ENCODE measurements around the gene LRRN2. TPM values are rescaled to one million over a fixed set of nuclear protein-coding genes. Genes with fewer than 3 reads are reported as not detected.
"Not testable (repeated sequence)": the region's sequence is repeated elsewhere in the genome, so short reads cannot be mapped to it uniquely, and the experiment has no call there.

Gene LRRN2
- total RNA-seq, 4 donors from 2014 or later: 2.0 to 32.9 (median 23.8) TPM

- intact Hi-C loops (cut with DNase I; ENCODE audit: low total_unique reads): no loop called here
Measured at GRCh38 chr1:204630132-204630905, 55.2 kb downstream of the LRRN2 start.

GRCh38 chr1:204629459-204629858 lies 56.1 kb downstream of the LRRN2 start:
- in situ Hi-C loops (cut with MboI; ENCODE audit: low pct_ligation_motif_present in 1 of 4, low pct_unique_long_range_greater_than_20kb in 1 of 4, low sequenced_read_pairs in 3 of 4); H3K9me3 ChIP-seq; H3K27ac ChIP-seq; DNase-seq; intact Hi-C loops (cut with DNase I; ENCODE audit: low total_unique reads); H3K27me3 ChIP-seq; H3K4me3 ChIP-seq; H3K36me3 ChIP-seq; H3K4me1 ChIP-seq: not testable (repeated sequence)
- 94 to 98% methylated on average over 6 of the region's 6 CpGs for WGBS, 2 donors (ENCODE audit: low coverage in 1 of 2)

More at GRCh38 chr1:204630132-204630905, 55.2 kb downstream of the LRRN2 start:
- H3K27ac ChIP-seq: no peak overlapping the region
- in situ Hi-C loops (cut with MboI; ENCODE audit: low pct_ligation_motif_present in 1 of 4, low pct_unique_long_range_greater_than_20kb in 1 of 4, low sequenced_read_pairs in 3 of 4): no loop called here
- H3K36me3 ChIP-seq: no peaks in the 10 kb centered on the region
- no peak overlapping the region for H3K4me3 ChIP-seq
- H3K9me3 ChIP-seq: no peaks in the 10 kb centered on the region
- no peaks in the 10 kb centered on the region for H3K4me1 ChIP-seq
- DNase-seq: no peak
- 52 to 72% methylated on average over 2 to 19 of the region's 19 CpGs for WGBS, 2 donors (ENCODE audit: low coverage in 1 of 2)
- TF ChIP-seq POLR2A (IDR thresholded peaks at IDR 0.05): no peak
- TF ChIP-seq POLR2AphosphoS5 (IDR thresholded peaks at IDR 0.05): no peak
- no peaks in the 10 kb centered on the region for H3K27me3 ChIP-seq

- intact Hi-C loops (cut with DNase I; ENCODE audit: low total_unique reads) (no loop called here), in situ Hi-C loops (cut with MboI; ENCODE audit: low pct_ligation_motif_present in 1 of 4, low pct_unique_long_range_greater_than_20kb in 1 of 4, low sequenced_read_pairs in 3 of 4) (no loop called here)
- H3K36me3 ChIP-seq: no peaks in the 10 kb centered on the region
- 91% methylated on average over 3 of the region's 3 CpGs; no CpG with 5 or more reads in 1 of the 2 donors for WGBS, 2 donors (ENCODE audit: low coverage in 1 of 2)
- no peak for TF ChIP-seq POLR2AphosphoS5 (IDR thresholded peaks at IDR 0.05)
- TF ChIP-seq EP300 (IDR thresholded peaks at IDR 0.05; ENCODE audit: low read depth): no peak
- no peak for TF ChIP-seq POLR2A (IDR thresholded peaks at IDR 0.05)
- no peak for TF ChIP-seq CTCF (IDR thresholded peaks at IDR 0.05)
- no peak overlapping the region for H3K4me3 ChIP-seq
- no peaks in the 10 kb centered on the region for H3K4me1 ChIP-seq
- DNase-seq: no peak
- H3K9me3 ChIP-seq: no peaks in the 10 kb centered on the region
- no peaks in the 10 kb centered on the region for H3K27me3 ChIP-seq
- H3K27ac ChIP-seq: no peak overlapping the region
Measured at GRCh38 chr1:204628868-204629267, 56.7 kb downstream of the LRRN2 start.

DNA sequence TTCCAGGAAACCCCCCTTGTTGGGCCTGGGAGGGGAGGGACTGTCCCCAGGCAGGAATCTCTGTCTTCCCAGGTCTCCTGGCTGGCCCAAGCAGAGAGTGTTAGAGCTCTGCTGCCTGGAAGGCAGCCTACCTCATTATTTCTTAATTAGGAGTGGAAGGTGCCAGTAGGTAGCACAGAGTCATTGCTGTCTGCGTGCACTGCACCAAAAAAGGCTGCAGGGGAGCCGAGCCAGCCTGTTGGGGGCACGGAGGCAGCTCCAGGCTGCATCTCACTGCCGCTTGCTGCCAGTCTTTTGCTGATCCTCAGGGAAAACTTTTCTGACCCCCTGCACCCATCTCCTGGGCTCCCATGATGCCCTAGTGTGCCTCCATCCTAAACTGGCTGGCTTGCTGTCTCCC lies 58.1 kb downstream of the LRRN2 start:
- intact Hi-C loops (cut with DNase I; ENCODE audit: low total_unique reads) (no loop called here), in situ Hi-C loops (cut with MboI; ENCODE audit: low pct_ligation_motif_present in 1 of 4, low pct_unique_long_range_greater_than_20kb in 1 of 4, low sequenced_read_pairs in 3 of 4) (no loop called here)
- DNase-seq: no peak
- H3K9me3 ChIP-seq: no peaks in the 10 kb centered on the region
- peaks cover 0 to 7% (median 3%) of the 10 kb centered on the region in 4 donors for H3K4me1 ChIP-seq
- no peaks in the 10 kb centered on the region for H3K27me3 ChIP-seq
- no peak for TF ChIP-seq POLR2AphosphoS5 (IDR thresholded peaks at IDR 0.05)
- no peak for TF ChIP-seq CTCF (IDR thresholded peaks at IDR 0.05)
- TF ChIP-seq EP300 (IDR thresholded peaks at IDR 0.05; ENCODE audit: low read depth): no peak
- no peak for TF ChIP-seq POLR2A (IDR thresholded peaks at IDR 0.05)
- H3K36me3 ChIP-seq: no peaks in the 10 kb centered on the region
- no peak overlapping the region for H3K4me3 ChIP-seq
- WGBS, 2 donors (ENCODE audit: low coverage in 1 of 2): 90% methylated on average over 4 of the region's 4 CpGs; no CpG with 5 or more reads in 1 of the 2 donors
- H3K27ac ChIP-seq: no peak overlapping the region

- WGBS, 2 donors (ENCODE audit: low coverage in 1 of 2): 81 to 92% methylated on average over 2 to 7 of the region's 7 CpGs
- TF ChIP-seq EP300 (IDR thresholded peaks at IDR 0.05; ENCODE audit: low read depth): no peak
- TF ChIP-seq POLR2AphosphoS5 (IDR thresholded peaks at IDR 0.05): no peak
- no peak for TF ChIP-seq CTCF (IDR thresholded peaks at IDR 0.05)
- no peak for TF ChIP-seq POLR2A (IDR thresholded peaks at IDR 0.05)
- Histone ChIP-seq H3K36me3 (no peaks in the 10 kb centered on the region), H3K4me3 (no peak overlapping the region), H3K9me3 (no peaks in the 10 kb centered on the region), H3K4me1 (peaks cover 0 to 7% (median 3%) of the 10 kb centered on the region in 4 donors), H3K27ac (no peak overlapping the region), H3K27me3 (no peaks in the 10 kb centered on the region)
- in situ Hi-C loops (cut with MboI; ENCODE audit: low pct_ligation_motif_present in 1 of 4, low pct_unique_long_range_greater_than_20kb in 1 of 4, low sequenced_read_pairs in 3 of 4): no loop called here
- intact Hi-C loops (cut with DNase I; ENCODE audit: low total_unique reads): no loop called here
- DNase-seq: no peak
Measured at GRCh38 chr1:204626381-204626780, 59.2 kb downstream of the LRRN2 start.
